ENCODE results near the gene GH2.
"Not testable (repeated sequence)": the region's sequence is repeated elsewhere in the genome, so short reads cannot be mapped to it uniquely, and the experiment has no call there.

Gene GH2

GRCh38 chr17:63874061-63874626, 7.6 kb downstream of the GH2 start:
- not testable (repeated sequence) for DNase-seq (ENCODE audit: low read depth, low spot score)

GRCh38 chr17:63873577-63873976, 8.2 kb downstream of the GH2 start, which contains the start of gene CSH2:
Gene CSH2 (minus strand): TSS chr17:63873677. CDS start chr17:63873614, 63 bp downstream.
- DNase-seq (ENCODE audit: low read depth, low spot score): not testable (repeated sequence)

- DNase-seq (ENCODE audit: low read depth, low spot score): not testable (repeated sequence)
These were observed 9.9 kb downstream of the GH2 start for GRCh38 chr17:63871646-63872365.

- DNase-seq (ENCODE audit: low read depth, low spot score): not testable (repeated sequence)
These were observed 11.5 kb downstream of the GH2 start for GRCh38 chr17:63870292-63870665.

GRCh38 chr17:63869491-63870291, 12.1 kb downstream of the GH2 start:
- not testable (repeated sequence) for DNase-seq (ENCODE audit: low read depth, low spot score)

GRCh38 chr17:63866625-63867024, 15.1 kb downstream of the GH2 start:
- DNase-seq (ENCODE audit: low read depth, low spot score): not testable (repeated sequence)

- DNase-seq (ENCODE audit: low read depth, low spot score): no peak
These were observed 22.5 kb downstream of the GH2 start for GRCh38 chr17:63859257-63859656.

GRCh38 chr17:63856425-63856824, 25.3 kb downstream of the GH2 start:
- not testable (repeated sequence) for DNase-seq (ENCODE audit: low read depth, low spot score)

GRCh38 chr17:63855185-63855584, 26.6 kb downstream of the GH2 start:
- DNase-seq (ENCODE audit: low read depth, low spot score): no peak

- no peak for DNase-seq (ENCODE audit: low read depth, low spot score)
These were observed 27.0 kb downstream of the GH2 start for GRCh38 chr17:63854709-63855108.

GRCh38 chr17:63853260-63853659, 28.5 kb downstream of the GH2 start:
- DNase-seq (ENCODE audit: low read depth, low spot score): no peak

- DNase-seq (ENCODE audit: low read depth, low spot score): no peak
These were observed 31.3 kb downstream of the GH2 start for GRCh38 chr17:63850401-63850800.

GRCh38 chr17:63848834-63849689, 32.7 kb downstream of the GH2 start:
- peak; percentile 97 for DNase-seq (ENCODE audit: low read depth, low spot score)

GRCh38 chr17:63847525-63848249, 34.1 kb downstream of the GH2 start:
- DNase-seq (ENCODE audit: low read depth, low spot score): no peak

- DNase-seq (ENCODE audit: low read depth, low spot score): no peak
These were observed 36.2 kb downstream of the GH2 start for GRCh38 chr17:63845509-63845908.

GRCh38 chr17:63843910-63844677, 37.6 kb downstream of the GH2 start:
- DNase-seq (ENCODE audit: low read depth, low spot score): no peak

- DNase-seq (ENCODE audit: low read depth, low spot score): not testable (repeated sequence)
These were observed 38.3 kb downstream of the GH2 start for GRCh38 chr17:63843387-63843888.

- peak; percentile 99 for DNase-seq (ENCODE audit: low read depth, low spot score)
These were observed 39.0 kb downstream of the GH2 start, which contains the start of gene SMARCD2 for GRCh38 chr17:63842540-63843386. Gene SMARCD2 (minus strand): TSS chr17:63842685. CDS start chr17:63842674, 11 bp downstream.

- no peak for DNase-seq (ENCODE audit: low read depth, low spot score)
These were observed 39.6 kb downstream of the GH2 start for GRCh38 chr17:63842173-63842539.

All from activated naive CD8-positive, alpha-beta T cell treated with anti-CD3 and anti-CD28 coated beads, Interleukin-2, amount 50 U/mL, for 16 hours (primary cell).